HG03520 (cell line): ENCODE data around the gene VAT1.
"Not testable (repeated sequence)": the region's sequence is repeated elsewhere in the genome, so short reads cannot be mapped to it uniquely, and the experiment has no call there.

Source experiments
- ATAC-seq: cut with Tn5 transposase; IDR thresholded peaks from one replicate; pipeline ENCODE4 v1.9.1; 2021; ENCODE audit warnings: mild to moderate bottlenecking, moderate library complexity; ENCODE audit not compliant: unreplicated experiment

Gene VAT1

DNA sequence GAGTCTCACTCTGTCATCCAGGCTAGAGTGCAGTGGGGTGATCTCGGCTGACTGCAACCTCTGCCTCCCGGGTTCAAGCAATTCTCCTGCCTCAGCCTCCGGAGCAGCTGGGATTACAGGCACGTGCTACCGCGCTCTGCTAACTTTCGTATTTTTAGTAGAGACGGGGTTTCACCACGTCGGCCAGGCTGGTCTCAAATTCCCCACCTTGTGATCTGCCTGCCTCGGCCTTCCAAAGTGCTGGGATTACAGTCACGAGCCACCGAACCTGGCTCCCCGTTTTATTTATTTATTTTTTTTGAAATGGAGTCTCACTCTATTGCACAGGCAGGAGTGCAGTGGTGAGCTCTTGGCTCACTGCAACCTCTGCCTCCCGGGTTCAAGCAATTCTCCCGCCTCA, 46.5 kb downstream of the VAT1 start:
- not testable (repeated sequence) for ATAC-seq

GRCh38 chr17:42975265-42975664, 46.9 kb downstream of the VAT1 start:
- ATAC-seq: no peak

DNA sequence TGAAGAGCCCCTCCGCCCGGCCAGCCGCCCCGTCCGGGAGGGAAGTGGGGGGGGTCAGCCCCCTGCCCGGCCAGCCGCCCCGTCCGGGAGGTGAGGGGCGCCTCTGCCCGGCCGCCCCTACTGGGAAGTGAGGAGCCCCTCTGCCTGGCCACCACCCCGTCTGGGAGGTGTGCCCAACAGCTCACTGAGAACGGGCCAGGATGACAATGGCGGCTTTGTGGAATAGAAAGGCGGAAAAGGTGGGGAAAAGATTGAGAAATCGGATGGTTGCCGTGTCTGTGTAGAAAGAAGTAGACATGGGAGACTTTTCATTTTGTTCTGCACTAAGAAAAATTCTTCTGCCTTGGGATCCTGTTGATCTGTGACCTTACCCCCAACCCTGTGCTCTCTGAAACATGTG, 48.9 kb downstream of the VAT1 start:
- not testable (repeated sequence) for ATAC-seq

DNA sequence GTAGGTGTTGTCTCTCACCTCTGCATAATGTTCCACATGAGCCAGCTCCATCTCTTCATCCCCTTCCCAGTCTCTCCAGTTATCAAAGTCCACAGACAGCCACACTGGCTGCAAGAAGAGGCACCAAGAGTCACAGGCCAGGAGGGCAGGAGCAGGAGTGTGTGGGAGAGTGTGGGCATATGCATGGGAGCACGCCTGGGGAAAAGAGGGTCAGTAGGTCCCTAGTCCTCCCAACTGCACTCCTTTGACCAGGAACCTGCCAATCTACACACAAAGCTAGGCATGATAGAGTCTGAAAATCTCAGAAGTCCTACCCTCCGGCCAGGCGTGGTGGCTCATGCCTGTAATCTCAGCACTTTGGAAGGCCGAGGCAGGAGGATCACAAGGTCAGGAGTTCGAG, 50.6 kb downstream of the VAT1 start:
- ATAC-seq: no peak

GRCh38 chr17:42969001-42969581, 53.1 kb downstream of the VAT1 start:
- ATAC-seq: no peak

- ATAC-seq: no peak
Measured at GRCh38 chr17:42967925-42968324, 54.3 kb downstream of the VAT1 start.
